Endothelial cell of hepatic sinusoid (primary cell): Measurements from ENCODE around the gene KRT78.

Source experiments
- in situ Hi-C: cut with HindIII; loops from 2 replicates; pipeline ENCODE4 v1.10.0; 2017; ENCODE audit warnings: low sequenced_read_pairs

KRT78 gene

DNA sequence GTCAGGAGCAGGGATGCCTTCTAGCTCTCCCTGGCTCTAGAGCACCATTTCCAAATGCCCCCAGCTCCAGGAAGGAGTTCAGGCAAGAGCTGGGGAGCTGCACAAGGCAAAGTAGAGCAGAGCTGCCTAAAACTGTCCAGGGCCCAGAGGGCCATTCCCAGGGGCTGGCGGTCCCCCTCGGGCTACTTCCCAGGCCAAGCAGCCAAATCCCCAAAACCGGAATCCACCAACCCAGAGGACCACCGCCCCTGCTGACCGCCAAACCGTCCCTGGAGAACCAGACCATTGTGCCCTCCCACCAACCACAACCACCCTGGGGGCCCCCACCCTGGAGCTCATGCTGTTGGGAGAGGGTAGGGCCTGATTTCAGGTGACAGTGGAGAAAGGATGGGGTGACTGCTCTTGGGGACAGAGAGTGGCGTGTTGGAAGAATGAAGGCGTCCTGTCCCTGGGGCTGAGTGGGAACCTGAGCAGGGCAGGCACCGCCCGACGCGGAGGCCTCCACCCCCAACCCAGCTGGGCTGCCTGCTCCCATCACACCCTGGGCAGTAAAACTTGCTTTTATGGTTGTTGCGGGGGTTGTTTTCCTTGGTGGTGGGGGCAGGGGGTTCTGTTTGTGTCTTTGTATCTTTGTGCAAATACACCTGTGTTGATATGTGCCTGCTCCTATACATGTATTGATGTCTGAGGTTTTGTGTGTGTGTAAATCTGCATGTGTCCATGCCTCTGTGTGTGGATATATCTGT is 24.0 kb upstream of the KRT78 start:
- in situ Hi-C loops = loop anchor here (25.0 kb wide), 2 partner anchors 161 to 286 kb away; partner anchors contain the start of gene KRT77

DNA sequence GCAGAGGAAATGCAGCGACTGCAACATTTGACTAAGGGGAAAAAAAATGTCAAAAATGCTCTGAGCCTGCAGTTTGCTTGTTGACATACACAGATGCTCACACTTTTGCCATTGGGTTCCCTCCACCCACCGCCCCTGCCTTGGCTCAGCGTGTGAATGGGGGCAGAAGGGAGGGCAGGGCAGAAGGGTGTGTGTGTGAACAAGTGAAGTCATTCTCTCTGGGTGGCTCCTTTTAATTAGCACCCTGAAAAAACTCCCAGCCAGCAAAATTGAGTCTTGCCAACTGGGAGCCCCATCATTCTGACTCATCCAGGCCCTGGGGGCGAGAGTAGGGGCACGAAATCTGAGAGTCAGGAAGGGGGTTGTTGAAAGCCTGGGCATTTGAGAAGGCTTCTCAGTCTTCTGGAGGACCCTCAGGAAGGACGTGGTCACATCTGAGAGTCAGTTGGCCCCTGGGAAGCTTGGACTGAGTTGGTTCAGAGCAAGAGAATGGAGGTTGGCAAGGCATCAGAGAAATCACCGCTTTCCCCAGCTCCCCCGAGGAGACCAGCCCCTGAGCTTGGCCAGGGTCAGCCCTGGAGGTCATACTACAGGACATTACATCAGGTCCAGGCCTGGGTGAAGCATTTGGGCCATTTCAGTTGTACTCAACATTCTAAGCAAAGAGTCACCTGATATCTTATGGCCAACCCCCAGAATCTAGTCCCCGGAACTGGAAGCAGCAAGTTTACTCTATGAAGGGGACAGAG is 22.7 kb upstream of the KRT78 start:
- in situ Hi-C loops = loop anchor here (25.0 kb wide), 2 partner anchors 159 to 284 kb away; partner anchors contain the start of gene KRT77

GRCh38 chr12:52870361-52871290 is 21.8 kb upstream of the KRT78 start:
- in situ Hi-C loops = loop anchor here (25.0 kb wide), 2 partner anchors 158 to 283 kb away; partner anchors contain the start of gene KRT77

DNA sequence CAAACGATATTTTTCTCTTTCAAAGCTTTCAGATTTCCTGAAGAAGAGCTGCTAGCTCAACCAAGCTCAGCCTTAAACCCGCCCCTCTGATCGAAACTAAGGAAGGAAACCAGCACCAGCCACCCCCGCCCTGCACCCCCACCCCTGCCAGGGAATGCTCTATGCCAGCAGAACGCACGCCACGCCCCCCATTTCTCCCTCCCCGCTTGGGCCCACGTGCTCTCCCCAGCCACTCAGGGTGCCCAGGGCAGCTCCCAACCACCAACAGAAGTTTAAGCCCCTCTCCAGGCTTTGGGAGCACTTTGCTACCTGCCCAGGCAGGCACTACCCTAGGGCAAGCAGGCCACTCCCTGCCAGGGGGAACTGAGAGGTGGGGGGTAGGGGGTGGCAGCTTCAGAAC is 18.8 kb upstream of the KRT78 start:
- in situ Hi-C loops = loop anchor here (25.0 kb wide), 2 partner anchors 155 to 280 kb away; partner anchors contain the start of gene KRT77

- in situ Hi-C loops = loop anchor here (25.0 kb wide), 2 partner anchors 155 to 280 kb away; partner anchors contain the start of gene KRT77
Observed at GRCh38 chr12:52867152-52867551, 18.4 kb upstream of the KRT78 start.

GRCh38 chr12:52865090-52865944 is 16.5 kb upstream of the KRT78 start:
- in situ Hi-C loops = loop anchor here (25.0 kb wide), 2 partner anchors 153 to 278 kb away; partner anchors contain the start of gene KRT77

- in situ Hi-C loops = loop anchor here (5.0 to 25.0 kb wide), 3 partner anchors 40 to 275 kb away; partner anchors contain the start of gene KRT77
Observed at GRCh38 chr12:52862023-52862422, 13.2 kb upstream of the KRT78 start.

DNA sequence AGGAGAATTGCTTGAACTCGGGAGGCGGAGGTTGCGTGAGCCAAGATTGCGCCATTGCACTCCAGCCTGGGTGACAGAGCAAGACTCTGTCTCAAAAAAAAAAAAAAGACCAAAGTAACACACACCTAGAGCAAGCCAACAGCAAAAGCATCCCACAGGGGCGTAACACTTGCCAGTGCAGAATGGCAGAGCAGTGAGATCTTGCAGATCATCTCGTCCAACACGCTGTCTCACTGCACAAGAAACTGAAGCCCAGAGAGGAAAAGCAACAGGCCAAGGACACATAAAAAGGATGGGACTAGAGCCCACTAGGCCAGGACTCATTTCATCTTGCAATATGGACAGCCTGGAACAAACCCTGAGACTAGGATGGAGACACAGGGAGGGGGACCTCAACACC is 12.7 kb upstream of the KRT78 start:
- in situ Hi-C loops = loop anchor here (5.0 to 25.0 kb wide), 3 partner anchors 39 to 274 kb away; partner anchors contain the start of gene KRT77

DNA sequence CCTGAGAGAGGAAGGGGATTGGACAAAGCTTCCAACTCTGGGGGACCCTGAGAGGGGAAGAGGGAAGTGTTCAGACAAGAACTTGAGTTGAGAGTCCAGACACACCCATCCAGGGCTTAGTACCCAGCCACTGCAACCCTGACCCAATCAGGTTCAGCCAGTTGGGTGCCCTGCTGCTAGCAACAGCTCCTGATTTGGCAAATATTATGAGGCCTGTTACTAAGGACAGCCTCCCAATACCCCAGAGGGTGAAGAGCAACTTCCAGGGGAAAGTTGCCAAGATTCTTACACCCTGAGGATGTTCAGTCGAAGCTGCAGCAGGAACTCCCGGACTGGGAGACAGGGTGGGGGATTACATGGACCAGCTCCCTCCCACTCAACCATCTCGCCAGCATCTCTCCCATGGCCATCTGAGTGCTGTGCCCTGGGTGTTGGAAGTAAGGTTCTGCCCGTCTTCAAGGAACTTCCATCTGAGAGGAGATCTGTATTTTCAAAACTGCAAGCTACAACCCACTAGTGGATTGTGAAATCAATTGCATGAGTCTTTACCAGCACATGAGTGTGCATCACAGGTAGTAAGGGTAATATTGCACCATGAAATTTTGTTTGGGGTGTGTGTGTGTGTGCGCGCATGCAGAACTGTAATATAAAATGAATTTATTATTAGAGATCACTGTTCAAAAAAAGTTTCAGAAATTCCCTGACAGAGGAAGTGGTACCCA is 11.5 kb upstream of the KRT78 start:
- in situ Hi-C loops = loop anchor here (5.0 to 25.0 kb wide), 3 partner anchors 38 to 273 kb away; partner anchors contain the start of gene KRT77

- in situ Hi-C loops = loop anchor here (25.0 kb wide), 2 partner anchors 145 to 270 kb away; partner anchors contain the start of gene KRT77
Observed at GRCh38 chr12:52857500-52857899, 8.7 kb upstream of the KRT78 start.

DNA sequence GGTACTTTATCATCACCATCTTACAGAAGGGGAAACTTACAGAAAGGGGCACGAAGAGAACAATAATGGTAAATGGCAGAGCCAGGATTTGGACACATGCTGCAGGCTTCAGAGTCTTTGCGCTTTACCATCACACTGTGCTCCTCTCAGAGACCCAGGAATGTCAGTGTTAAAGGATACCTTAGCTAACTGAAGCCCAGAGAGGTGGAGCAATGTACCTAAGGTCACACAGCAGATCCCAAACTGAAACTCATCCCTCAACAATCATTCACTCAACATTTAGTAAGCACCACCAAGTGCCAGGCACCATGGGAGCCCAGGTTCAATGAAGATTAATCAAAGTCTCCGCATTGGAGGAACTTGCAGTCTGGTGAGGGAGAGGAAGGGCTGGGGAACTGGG is 8.0 kb upstream of the KRT78 start:
- in situ Hi-C loops = loop anchor here (25.0 kb wide), 2 partner anchors 144 to 269 kb away; partner anchors contain the start of gene KRT77

GRCh38 chr12:52856077-52856476 is 7.3 kb upstream of the KRT78 start:
- in situ Hi-C loops = loop anchor here (25.0 kb wide), 2 partner anchors 144 to 269 kb away; partner anchors contain the start of gene KRT77

- in situ Hi-C loops = loop anchor here (25.0 kb wide), 2 partner anchors 139 to 264 kb away; partner anchors contain the start of gene KRT77
Observed at GRCh38 chr12:52851787-52852186, 3.0 kb upstream of the KRT78 start.

GRCh38 chr12:52850681-52851080 is 1.9 kb upstream of the KRT78 start:
- in situ Hi-C loops = loop anchor here (25.0 kb wide), 2 partner anchors 138 to 263 kb away; partner anchors contain the start of gene KRT77

GRCh38 chr12:52849511-52849910 is 717 bp upstream of the KRT78 start:
- in situ Hi-C loops = no loop called here

- in situ Hi-C loops = no loop called here
Observed at GRCh38 chr12:52847335-52848102, 1.3 kb downstream of the KRT78 start.

DNA sequence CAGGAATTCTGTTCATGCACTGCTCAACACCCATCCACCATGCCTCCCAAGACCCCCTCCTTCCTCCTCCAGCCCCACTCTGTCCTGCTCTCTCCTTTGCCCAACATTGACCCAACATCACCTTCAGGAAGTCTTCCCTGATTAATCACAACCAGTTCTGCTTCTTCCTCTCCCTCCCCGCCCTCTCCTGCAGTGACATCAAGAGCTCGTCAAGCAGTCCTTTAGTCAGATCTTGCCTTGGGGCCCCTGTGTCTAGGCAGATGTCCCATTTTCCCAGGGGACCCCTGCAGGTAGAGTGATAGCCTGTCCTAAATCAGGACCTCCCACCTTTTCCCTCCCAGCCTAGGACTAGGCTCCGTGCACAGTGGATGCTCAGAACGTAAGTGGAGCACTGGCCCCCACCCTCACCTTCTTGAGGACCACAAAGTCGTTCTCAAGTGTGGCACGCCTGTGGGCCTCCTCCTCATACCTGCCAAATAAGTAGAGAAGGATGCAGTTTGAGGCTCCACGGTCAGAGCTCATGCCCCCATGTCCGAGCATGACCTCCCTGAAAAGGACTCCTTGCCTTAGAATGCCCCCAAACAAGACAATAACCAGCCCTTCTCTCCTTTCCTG is 2.3 kb downstream of the KRT78 start:
- in situ Hi-C loops = no loop called here
